Suppressor macrophage treated with lipopolysaccharide for 1 hour (primary cell): ENCODE results near the gene DNAJB4.
"Not testable (repeated sequence)": the region's sequence is repeated elsewhere in the genome, so short reads cannot be mapped to it uniquely, and the experiment has no call there.

Experiments
- DNase-seq, 3 donors: peaks; one replicate each; pipeline ENCODE4 v3.0.0-alpha.2; 2020 to 2022

The DNAJB4 gene

DNA sequence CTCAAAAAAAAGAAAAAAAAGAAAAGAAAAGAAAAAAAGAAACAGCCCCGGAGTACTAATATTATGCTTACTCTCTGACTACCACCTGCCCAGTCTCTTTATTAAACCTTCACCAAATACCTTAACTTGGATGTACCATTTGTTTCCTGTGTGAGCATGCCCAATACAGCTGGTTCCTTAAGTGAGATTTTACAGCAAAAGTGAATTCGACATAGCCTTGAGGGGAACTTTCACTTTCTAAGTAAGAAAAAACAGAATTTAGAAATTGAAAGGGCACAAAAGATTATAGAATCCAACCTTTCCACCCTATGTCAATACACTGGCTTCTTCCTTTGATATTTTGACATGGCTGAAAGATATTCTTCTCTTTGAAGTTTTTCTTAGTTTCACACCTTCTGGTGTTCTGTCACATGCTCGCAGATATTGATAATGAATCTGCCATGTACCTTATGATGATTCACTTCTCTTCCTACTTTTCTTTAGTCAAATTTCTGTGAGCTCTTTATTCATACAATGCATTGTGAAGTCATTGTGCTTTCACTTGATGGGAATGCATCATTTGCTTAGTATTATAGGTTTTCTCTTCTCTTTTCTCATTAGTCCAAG lies 35.8 kb downstream of the DNAJB4 start:
- DNase-seq: no peak

- no peak for DNase-seq
Observed at GRCh38 chr1:78043436-78043835, 38.7 kb downstream of the DNAJB4 start.

DNA sequence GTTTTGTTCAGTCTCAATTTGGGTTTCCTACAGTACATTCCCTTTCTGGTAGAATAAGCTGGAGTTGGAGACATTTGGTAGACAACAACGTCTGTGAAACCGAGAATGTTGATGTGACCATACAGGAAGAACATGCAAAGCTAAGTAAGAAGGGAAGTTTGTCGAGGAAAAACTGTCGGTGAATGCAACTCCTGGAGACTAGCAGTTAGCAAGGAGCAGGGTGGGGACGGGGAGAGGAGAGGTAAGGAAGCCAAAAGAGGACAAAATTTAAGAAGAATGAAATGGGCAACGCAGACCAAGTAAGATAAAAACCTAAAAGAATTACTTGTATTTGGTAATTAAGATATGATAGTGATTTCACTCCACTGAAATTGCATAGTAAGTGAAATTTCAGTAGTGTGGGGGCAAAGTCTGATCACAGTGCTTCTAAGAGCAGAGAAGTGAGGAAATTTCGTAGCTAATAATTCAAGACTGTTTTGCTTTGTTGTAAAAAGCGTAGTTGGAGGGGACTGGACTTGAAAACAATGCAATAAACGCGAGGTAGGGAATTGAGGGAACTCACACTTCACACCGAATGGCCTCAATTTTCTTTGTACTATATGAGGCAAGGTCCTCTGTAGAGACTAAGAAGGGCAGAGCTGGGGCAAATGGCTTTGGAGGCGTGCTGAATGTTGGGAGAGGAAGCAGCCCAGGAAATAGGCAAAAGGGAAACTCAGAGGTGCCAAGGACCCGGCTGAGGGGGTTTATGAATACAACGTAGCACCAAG lies 40.2 kb downstream of the DNAJB4 start:
- DNase-seq: peak in 1 of 3 donors; percentile 20

GRCh38 chr1:78045563-78045925 lies 40.8 kb downstream of the DNAJB4 start:
- peak in 1 of 3 donors; percentile 15 for DNase-seq

- DNase-seq: peak; percentile 21 to 36 (median 23)
Observed at GRCh38 chr1:78045926-78046778, 41.4 kb downstream of the DNAJB4 start, which contains the start of gene GIPC2. TSS of gene GIPC2 (plus strand) at chr1:78045966. CDS start at chr1:78046095, 129 bp downstream.

GRCh38 chr1:78047106-78047505 lies 42.4 kb downstream of the DNAJB4 start:
- DNase-seq: no peak

GRCh38 chr1:78047631-78048030 lies 42.9 kb downstream of the DNAJB4 start:
- no peak for DNase-seq

GRCh38 chr1:78048446-78048845 lies 43.7 kb downstream of the DNAJB4 start:
- DNase-seq: no peak

DNA sequence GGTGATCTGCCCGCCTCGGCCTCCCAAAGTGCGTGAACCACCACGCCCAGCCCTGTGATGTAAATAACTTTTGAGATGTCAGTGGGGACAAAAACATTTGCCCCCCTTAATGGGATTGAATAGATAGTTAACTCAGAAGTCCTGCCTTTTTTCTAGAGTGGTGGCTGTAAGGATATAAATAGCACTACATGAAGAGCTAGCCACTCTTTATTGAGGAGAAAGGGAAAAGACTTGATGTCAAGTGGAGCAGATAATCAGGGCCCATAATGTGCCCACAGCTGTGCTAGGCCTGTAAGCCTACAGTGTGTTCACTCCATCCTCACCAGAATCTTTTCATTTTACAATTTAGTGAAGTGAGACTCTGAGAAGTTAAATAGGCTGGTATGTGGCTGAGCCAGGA lies 44.7 kb downstream of the DNAJB4 start:
- no peak for DNase-seq

DNA sequence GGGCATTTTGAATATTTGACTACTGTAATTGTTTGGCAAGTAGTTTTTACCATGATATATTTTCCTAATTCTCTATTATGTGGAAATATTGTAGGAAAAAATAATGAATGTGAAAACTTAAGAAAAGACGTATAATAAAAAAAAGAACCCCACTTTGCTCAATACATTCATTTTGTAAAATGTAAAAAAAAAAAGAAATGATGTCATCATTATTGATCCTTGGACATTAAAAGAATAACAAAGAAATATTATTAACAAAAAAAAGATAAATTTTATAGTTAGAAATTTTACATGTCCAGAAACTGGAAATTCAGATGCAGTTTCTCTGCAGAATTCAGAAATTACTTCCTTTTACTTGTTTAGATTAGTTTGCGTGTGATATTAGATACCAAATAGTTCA lies 46.3 kb downstream of the DNAJB4 start:
- DNase-seq: no peak

- DNase-seq: peak; percentile 8 to 38 (median 30)
Observed at GRCh38 chr1:78052685-78053405, 48.1 kb downstream of the DNAJB4 start.

GRCh38 chr1:78053498-78053897 lies 48.8 kb downstream of the DNAJB4 start:
- no peak for DNase-seq

DNA sequence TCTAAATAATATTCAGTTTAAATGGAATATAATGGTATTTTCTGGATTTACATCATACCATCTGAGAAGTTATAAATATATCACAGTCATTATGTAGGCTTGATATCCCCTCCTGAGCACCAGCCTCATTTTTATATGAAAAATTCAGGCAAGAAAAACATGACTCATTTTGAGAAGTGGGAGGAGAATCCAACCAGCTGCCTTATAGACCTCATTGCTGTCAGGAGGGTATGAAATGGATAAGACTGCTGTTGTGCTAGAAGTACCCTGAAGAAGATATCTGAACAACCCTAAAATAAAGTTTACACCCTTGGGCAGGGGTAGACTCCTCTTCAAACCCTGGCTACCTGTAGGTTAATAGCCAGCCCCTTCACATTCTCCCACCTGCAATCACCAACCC lies 49.8 kb downstream of the DNAJB4 start:
- no peak for DNase-seq

DNA sequence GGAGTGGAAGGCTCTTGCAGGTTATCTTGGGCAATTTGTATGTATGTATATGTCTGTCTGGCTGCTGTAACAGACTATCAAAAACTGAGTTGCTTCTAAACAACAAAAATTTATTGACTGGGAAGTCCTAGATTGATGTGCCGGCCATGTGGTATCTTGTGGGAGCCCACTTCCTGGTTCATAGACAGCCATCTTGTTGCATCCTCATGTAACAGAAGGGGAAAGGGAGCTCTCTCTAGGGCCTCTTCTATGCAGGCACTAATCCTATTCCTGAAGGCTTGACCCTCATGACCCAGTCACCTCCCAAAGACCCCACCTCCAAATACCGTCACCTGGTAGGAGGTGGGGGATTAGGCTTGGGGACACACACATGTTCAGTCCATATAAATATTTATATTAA lies 50.2 kb downstream of the DNAJB4 start:
- DNase-seq: no peak

- DNase-seq: no peak
Observed at GRCh38 chr1:78055565-78056132, 50.9 kb downstream of the DNAJB4 start.

DNA sequence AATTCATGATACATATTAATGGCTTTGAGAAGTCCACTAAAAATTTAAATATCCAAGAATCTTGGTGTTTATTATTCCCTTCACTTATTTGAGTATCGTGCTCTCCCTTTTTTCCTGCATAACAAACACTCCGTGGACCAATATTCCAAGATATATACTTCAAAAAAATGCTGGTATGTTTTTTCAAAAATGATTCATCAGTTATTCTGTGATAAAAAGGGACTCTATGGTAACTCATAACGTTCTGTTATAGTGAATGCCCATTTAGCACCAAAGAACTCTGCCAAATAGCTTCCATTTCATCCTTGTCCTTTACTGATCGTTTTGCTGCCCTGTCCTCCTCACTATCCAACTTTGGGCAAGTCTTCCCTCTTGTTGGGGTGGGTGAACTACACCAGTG lies 53.9 kb downstream of the DNAJB4 start:
- DNase-seq: no peak

- no peak for DNase-seq
Observed at GRCh38 chr1:78060857-78061563, 56.3 kb downstream of the DNAJB4 start.

DNA sequence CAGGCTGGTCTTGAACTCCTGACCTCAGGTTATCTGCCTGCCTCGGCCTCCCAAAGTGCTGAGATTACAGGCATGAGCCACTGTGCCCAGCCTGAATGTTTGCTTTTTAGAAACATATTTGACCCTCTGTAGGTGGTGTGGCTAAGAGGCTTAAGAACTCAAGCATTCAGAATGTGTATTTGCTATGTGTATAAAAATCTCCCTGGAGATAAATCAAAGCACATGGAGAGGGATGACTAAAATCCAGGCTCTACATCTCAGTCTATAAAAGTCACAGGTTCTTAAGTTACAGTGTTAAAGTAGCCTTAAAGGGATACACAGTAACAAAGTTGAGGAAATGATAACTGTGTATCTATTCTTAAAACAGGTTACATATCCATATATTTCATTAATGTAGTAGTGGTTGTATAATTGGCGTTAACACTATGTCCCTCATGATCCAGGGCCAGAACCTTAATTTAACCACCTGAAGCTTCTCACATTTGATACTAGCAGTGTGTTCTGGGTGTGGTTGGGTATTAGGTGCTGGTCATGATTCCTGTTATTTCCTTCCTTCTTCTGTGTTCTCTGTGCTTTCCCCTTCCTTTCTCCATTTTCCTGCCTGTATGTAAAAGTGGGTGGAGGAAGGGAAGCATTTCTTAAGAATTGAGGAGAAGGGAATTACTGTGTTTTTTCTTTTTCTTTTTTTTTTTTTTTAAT lies 57.2 kb downstream of the DNAJB4 start:
- DNase-seq: no peak

- not testable (repeated sequence) for DNase-seq
Observed at GRCh38 chr1:78064886-78065285, 60.1 kb downstream of the DNAJB4 start.
